K562 (cell line): Measurements from ENCODE around the gene MAP7D1.

ENCODE experiments used
- CEBPB ChIP-seq: fragments of 450-650 bp; IDR thresholded peaks from 2 replicates; pipeline ENCODE4 v1.6.1; 2016; ENCODE audit warnings: missing genetic modification characterization, missing compliant biosample characterization
- CHD2 ChIP-seq: IDR thresholded peaks from 2 replicates; pipeline ENCODE4 v1.6.1; 2011; ENCODE audit warnings: low read depth, low read length
- MAFF ChIP-seq: IDR thresholded peaks from 2 replicates; pipeline ENCODE4 v1.6.1; 2012; ENCODE audit warnings: low read length, improper control_type of control experiment
- POLR2AphosphoS5 ChIP-seq: IDR thresholded peaks from 2 replicates; pipeline ENCODE4 v1.6.1; 2011; ENCODE audit warnings: mild to moderate bottlenecking, low read depth, low read length, moderate library complexity; ENCODE audit not compliant: control insufficient read depth, insufficient read depth
- SOX6 ChIP-seq: fragments of 450-650 bp; IDR thresholded peaks from 2 replicates; pipeline ENCODE4 v1.6.1; 2014; ENCODE audit warnings: mild to moderate bottlenecking
- TBP ChIP-seq: optimal IDR thresholded peaks from 2 replicates; pipeline ENCODE3; 2011; ENCODE audit warnings: low read depth, low read length, improper control_type of control experiment
- TF ChIP-seq, protein P1 (sequence below), 2 experiments: fragments of 450-650 bp in 1 of 2; sonication (generic) in 1 of 2; formaldehyde crosslinking in 1 of 2; IDR thresholded peaks; 2 replicates each; pipeline versions ENCODE4 v1.7.1 to v1.9.0; 2016 to 2022; ENCODE audit warnings: inconsistent platforms in 1 of 2, mild to moderate bottlenecking in 1 of 2, missing genetic modification reagents in 1 of 2
- TF ChIP-seq, protein P2 (sequence below), 3 experiments: IDR thresholded peaks in 2 of 3; conservative IDR thresholded peaks in 1 of 3; 2 replicates each; pipeline ENCODE4 v1.5.1; 2011 to 2012; ENCODE audit warnings: low read length in 3 of 3, mild to moderate bottlenecking in 3 of 3, control low read depth in 2 of 3, improper control_type of control experiment in 1 of 3, inconsistent platforms in 1 of 3, low read depth in 1 of 3, mixed read lengths in 1 of 3, moderate library complexity in 1 of 3; ENCODE audit not compliant: insufficient read depth in 2 of 3

DNA sequence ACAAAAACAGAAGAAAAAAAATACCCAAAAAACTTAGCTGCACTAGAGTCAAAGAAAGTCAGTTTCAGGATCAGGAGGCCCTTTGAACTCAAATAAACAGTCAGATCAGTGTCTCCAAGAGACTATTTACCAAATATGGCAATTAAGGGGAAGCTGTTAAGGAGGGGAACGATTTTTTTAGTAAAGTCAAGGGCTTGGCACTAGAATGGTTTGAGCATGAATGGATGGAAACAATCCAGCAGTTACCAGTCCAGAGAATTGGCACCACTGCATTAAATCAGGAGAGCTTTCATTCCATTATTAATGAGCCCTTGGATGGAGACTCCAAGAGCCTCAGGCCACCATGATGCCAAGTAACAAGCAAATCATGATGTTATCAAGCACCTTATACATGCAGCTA lies 13.8 kb upstream of the MAP7D1 start:
- TF ChIP-seq, protein P1, sequence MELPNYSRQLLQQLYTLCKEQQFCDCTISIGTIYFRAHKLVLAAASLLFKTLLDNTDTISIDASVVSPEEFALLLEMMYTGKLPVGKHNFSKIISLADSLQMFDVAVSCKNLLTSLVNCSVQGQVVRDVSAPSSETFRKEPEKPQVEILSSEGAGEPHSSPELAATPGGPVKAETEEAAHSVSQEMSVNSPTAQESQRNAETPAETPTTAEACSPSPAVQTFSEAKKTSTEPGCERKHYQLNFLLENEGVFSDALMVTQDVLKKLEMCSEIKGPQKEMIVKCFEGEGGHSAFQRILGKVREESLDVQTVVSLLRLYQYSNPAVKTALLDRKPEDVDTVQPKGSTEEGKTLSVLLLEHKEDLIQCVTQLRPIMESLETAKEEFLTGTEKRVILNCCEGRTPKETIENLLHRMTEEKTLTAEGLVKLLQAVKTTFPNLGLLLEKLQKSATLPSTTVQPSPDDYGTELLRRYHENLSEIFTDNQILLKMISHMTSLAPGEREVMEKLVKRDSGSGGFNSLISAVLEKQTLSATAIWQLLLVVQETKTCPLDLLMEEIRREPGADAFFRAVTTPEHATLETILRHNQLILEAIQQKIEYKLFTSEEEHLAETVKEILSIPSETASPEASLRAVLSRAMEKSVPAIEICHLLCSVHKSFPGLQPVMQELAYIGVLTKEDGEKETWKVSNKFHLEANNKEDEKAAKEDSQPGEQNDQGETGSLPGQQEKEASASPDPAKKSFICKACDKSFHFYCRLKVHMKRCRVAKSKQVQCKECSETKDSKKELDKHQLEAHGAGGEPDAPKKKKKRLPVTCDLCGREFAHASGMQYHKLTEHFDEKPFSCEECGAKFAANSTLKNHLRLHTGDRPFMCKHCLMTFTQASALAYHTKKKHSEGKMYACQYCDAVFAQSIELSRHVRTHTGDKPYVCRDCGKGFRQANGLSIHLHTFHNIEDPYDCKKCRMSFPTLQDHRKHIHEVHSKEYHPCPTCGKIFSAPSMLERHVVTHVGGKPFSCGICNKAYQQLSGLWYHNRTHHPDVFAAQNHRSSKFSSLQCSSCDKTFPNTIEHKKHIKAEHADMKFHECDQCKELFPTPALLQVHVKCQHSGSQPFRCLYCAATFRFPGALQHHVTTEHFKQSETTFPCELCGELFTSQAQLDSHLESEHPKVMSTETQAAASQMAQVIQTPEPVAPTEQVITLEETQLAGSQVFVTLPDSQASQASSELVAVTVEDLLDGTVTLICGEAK (IDR thresholded peaks at IDR 0.05): no peak
- TF ChIP-seq, protein P1 (CRISPR knock-in tag; IDR thresholded peaks at IDR 0.05): no peak
- TF ChIP-seq CHD2: no peak
- TF ChIP-seq, protein P2, sequence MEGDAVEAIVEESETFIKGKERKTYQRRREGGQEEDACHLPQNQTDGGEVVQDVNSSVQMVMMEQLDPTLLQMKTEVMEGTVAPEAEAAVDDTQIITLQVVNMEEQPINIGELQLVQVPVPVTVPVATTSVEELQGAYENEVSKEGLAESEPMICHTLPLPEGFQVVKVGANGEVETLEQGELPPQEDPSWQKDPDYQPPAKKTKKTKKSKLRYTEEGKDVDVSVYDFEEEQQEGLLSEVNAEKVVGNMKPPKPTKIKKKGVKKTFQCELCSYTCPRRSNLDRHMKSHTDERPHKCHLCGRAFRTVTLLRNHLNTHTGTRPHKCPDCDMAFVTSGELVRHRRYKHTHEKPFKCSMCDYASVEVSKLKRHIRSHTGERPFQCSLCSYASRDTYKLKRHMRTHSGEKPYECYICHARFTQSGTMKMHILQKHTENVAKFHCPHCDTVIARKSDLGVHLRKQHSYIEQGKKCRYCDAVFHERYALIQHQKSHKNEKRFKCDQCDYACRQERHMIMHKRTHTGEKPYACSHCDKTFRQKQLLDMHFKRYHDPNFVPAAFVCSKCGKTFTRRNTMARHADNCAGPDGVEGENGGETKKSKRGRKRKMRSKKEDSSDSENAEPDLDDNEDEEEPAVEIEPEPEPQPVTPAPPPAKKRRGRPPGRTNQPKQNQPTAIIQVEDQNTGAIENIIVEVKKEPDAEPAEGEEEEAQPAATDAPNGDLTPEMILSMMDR (IDR thresholded peaks at IDR 0.05 in 2 of 3, conservative IDR thresholded peaks at IDR 0.05 in 1 of 3; ENCODE audit: insufficient read depth in 2 of 3, low read depth in 1 of 3, low read length in 3 of 3): no peak
- no peak for TF ChIP-seq CEBPB (tag)
- TF ChIP-seq MAFF: no peak
- no peak for TF ChIP-seq SOX6
- TF ChIP-seq POLR2AphosphoS5: no peak
- no peak for TF ChIP-seq TBP
